GM21717 (cell line): ENCODE results near the gene KMT5B.

ENCODE experiments used
- ATAC-seq: cut with Tn5 transposase; IDR thresholded peaks from one replicate; pipeline ENCODE4 v1.9.1; 2021; ENCODE audit warnings: mild to moderate bottlenecking, moderate library complexity; ENCODE audit not compliant: unreplicated experiment

The KMT5B gene

DNA sequence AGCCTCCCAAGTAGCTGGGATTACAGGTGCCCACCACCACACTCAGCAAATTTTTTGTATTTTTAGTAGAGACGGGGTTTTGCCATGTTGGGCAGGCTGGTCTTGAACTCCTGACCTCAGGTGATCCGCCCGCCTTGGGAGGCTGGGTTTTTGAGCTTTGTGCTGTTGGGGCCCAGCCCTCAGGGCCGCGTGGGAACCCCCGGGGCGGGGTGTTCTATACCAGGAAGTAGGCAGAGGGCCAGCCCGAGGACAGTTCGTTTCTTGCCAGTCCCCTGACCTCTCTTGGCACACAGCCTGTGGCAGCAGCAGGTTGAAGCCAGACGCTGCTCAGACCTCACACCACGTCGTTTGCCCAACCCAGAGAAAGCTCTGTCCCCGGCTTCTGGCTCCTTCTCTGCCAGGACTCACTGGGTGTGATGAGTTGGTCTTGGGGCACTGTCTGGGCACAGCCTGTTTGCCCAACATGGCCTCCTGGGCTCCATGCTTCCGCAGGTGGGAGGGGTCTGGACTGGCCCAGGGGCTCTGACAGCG is 67.0 kb downstream of the KMT5B start:
- ATAC-seq, result no peak

DNA sequence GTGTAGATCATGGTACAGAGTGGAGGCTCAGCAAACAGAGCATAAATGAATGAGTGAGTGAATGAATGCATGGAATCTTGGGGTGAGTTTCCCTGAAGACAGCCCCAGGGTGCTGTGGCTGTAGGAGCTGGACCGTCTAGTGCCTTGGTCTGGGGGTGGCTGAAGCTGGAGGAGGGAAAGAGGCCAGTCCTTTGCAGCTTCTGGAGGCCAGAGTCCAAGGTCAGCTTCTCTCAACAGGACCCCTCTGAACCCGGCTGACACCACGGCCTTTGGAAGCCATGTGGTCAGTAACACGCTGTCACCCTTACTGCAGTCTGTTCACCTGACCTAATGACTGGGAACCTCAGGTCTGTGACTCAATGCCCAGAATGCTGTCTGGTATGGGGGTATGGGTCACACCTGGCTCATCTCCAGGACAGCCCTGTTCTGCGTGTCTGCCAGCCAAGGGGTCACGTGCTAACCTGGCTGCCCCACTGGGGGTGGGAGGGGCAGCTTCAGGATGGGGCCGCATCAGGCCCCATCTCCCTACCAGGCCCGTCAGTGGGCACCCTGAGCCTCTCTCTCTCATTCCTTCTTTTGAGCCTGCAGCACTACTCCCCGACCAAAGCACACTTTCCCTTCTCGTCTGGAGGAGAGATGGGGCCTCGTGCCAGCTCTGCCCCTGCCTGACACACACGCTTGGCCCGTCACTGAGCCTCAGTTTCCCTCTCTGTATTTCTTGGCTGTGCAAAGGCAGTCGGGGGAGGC is 67.8 kb downstream of the KMT5B start:
- ATAC-seq, result no peak

DNA sequence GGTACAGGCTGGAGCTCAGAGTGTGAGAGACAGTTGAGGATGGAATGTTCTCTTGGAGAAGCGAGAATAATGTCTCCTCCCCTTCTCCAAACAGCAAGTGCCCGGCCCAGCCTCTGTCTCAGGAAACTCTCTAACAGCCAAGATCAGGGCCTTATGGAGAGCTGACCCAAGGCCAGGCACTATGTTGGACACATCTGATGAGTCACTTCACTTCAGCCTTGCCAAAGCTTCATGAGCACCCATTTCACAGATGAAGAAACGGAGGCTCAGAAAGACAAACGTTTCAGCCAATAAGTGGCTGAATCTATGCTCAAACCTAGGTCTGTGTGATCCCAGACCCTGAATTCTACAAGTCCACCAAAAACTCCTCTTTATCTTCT is 69.8 kb downstream of the KMT5B start:
- ATAC-seq, result no peak

DNA sequence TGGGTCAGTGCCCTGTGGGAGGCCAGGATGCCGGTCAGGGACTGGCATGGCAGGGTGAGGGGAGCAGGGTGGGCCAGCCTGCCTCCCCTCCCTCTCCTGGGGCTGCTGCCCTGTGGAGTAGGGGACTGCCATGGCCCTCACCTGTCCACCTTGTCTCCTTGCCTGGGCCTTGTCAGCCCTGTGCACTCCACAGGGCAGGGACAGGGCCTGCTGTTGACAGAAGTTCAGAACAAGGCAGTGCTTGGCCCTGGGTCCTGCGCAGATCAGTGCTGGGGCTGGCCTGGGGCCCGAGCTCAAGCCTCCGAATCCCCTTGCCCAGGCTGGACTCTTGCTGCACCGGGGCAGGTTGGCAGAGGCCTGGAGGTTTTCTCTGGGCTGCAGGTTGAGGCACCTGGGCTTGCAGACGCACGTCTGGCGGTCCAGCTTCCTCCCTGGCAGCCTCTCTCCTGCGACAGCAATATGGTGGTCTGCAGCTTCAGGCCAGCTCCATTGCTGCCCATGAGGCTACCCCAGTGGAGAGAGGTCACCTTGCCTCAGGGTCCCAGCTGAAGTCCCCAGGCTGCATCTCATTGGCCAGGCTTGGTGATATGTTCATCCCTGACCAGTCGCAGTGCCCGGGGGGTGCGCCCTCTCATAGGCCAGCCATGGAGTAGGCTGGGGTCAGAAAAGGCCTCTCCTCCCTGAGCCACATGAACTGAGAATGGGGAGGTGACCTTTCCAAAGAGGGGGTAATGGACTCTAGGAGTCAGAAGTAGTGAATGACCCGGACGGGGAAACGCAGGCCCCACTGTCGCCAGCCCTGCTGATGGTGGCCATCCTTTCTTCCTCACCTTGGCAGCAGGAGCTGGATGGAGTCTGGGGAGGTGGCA is 70.4 kb downstream of the KMT5B start:
- ATAC-seq, result no peak

DNA sequence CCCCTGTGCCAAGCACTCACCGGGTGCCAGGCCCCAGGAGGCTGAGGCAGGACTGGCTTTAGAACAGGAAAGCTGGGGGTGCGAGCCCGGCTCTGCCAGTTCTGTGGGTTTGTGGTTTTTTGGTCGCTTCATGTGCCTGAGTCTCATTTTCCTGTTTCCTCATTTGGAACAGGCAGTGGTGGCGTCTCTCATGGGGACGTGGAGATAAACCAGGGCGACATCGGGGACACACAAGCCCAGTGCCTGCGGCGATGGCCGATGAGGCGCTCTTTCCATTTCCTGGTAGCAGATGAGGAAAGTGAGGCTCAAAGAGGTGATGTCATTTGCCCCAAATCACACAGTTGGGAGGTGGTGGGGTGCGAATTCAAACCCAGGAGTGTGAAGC is 71.1 kb downstream of the KMT5B start:
- no peak for ATAC-seq

DNA sequence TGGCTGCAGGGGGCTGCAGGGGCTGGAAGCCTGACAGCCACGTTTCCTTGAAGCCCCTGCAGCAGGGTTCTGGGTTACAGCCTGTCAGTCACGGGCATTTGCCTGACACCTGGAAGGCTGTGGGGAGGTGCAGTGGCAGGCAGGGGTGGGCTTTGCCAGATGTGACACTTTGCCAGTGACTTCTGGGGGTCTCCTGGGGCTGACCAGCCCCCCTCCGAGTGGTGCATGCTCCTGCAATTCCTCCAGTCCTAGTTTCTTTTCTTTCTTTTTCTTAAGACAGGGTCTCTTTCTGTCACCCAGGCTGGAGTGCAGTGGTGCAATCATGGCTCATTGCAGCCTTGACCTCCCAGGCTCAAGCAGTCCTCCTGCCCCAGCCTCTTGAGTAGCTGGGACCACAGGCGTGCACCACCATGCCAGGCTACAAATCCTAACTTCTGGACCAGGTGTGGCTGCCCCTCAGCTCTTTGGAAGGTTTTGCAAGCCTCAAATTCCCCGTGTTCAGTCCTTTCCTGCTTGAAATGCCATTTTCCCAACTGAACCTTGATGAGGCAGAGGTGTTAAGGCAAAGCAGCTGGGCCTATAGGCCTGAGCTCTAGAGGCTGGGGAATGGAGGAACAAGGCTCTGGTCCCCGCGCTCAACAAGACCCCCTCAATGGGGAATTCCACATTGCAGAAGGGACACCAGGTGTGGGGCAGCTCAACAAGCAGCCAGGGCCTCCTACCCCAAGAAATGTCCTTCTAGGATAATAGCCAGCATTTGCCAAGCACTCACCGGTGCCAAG is 71.7 kb downstream of the KMT5B start:
- no peak for ATAC-seq

DNA sequence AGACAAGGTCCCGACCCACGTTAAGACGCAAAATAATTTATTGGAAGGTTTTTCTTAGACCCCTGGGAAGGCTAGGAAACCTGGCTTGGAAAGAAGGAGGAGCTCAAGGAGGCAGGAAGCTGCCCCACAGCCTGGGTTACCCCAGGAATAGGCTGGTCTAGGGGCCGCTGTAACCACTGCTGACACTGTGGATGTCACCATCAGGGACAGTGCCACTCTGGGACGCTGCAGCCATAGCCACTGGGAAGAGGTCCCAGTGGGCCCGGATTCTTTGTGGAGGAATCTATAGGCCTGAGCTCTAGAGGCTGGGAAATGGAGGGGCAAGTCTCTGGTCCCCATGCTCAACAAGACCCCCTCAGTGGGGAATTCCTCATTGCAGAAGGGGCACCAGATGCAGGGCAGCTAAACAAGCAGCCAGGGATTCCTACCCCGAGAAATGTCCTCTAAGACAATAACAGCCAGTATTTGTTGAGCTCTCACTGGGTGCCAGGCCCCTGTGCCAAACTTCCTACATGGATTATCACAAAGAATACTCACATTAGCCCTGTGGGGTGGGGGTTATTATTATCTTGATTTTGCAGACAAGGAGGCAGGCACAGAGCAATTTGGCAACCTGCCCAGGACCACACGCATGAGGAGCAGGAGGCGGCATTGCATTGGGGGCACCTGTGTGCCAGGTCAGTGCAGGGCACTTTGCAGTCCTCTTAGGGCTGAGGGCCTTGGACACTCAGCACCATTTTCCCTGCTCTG is 72.4 kb downstream of the KMT5B start:
- no peak for ATAC-seq

DNA sequence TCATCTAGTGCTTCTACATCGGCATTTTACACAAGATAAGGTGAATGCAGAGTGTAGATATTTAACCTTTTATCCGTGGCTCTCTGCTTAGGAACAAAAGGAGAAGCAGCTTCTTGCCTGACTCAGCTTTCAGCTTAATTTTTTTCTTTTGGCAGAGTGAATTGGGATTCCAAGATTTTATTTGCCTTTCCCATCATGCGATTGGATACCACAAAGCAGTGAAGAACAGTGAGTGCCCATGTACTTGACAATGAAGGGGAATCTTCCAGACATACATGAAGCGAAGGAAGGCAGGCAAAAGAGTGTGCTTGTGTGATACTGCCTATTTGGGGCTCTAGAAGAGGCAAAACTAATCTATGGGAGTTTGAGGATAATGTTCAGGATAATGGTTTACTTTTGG is 74.9 kb downstream of the KMT5B start:
- ATAC-seq, result no peak

DNA sequence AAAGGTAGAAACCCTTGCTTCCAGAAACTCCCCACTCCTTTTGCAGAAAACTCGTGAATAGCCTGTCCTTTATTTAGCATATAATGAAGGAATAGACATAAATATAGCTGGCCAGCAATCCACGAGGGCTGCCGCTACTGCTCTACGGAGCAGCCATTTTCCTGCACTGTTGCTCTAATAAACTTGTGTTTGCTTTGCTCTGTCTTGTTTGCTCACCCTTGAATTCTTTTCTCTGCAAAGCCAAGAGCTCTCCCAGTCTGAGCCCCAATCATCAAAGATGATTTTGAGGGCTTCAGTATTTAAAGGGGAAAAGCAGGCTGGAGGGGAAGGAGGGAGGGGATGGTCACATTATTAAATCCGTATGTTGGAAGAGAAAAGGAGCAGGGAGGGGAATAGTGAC is 75.3 kb downstream of the KMT5B start:
- ATAC-seq, result no peak

DNA sequence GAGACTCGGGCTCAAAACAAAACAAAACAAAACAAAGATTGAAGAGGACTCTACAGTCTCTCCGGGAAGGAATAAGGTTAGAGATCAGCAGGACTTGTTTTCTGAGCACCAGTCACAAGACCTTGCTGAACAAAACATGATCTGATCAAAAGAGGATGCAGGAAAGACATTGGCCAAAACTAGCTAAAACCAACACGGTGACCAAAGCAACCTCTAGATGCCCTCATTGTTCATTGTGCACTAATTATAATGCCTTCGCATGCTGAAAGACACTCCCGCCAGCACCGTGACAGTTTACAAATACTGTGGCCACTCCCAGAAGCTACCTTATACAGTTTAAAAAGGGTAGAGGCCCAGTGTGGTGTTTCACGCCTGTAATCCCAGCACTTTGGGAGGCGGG is 76.2 kb downstream of the KMT5B start:
- no peak for ATAC-seq

DNA sequence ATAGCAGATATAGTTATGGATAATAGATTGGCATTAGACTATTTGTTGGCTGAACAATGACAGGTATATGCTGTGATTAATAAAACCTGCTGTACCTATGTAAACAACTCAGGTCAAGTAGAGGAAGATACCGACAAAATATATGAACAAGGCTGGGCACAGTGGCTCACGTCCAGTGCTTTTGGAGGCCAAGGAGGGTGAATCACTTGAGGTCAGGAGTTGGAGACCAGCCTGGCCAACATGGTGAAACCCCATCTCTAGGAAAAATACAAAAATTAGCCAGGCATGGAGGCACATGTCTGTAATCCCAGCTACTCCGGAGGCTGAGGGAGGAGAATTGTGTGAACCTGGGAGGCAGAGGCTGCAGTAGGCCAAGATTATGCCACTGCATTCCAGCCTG is 77.9 kb downstream of the KMT5B start:
- no peak for ATAC-seq

DNA sequence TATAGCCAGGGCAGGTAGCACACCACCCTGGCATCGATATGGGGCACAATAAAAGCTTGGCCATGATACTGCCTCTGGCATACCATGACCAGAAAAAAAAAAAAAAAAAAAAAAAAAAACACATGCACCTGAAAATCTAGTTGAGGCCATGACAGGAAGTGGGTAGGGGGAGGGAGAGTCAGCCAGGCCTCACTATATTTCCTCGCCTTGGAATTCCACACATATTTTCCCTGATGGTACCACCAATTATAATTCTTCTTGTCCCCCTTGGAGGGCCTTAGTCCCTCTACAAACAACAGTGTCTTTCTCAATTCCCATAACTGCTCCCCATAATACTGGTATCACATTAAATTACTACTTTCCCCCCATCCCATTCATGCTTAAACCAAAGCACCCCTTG is 79.3 kb downstream of the KMT5B start:
- no peak for ATAC-seq

DNA sequence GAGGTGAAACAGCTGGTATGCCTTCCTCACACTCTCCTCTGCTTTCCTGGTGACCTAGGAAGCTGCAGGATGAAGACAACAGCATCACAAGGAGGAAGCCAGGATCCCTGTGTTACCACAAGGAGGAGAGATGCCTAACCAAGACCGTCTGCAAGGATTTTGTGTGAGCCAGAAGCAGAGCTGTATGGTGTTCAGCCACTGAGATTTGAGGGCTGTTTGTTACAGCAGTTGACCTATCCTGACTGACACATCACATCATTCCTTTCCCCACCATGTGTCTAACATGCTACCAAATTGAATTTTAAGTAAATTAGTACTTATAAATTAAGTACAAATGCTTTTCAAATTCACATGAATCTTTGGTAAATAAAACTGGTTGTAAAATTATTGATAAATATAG is 83.0 kb downstream of the KMT5B start:
- ATAC-seq, result no peak

DNA sequence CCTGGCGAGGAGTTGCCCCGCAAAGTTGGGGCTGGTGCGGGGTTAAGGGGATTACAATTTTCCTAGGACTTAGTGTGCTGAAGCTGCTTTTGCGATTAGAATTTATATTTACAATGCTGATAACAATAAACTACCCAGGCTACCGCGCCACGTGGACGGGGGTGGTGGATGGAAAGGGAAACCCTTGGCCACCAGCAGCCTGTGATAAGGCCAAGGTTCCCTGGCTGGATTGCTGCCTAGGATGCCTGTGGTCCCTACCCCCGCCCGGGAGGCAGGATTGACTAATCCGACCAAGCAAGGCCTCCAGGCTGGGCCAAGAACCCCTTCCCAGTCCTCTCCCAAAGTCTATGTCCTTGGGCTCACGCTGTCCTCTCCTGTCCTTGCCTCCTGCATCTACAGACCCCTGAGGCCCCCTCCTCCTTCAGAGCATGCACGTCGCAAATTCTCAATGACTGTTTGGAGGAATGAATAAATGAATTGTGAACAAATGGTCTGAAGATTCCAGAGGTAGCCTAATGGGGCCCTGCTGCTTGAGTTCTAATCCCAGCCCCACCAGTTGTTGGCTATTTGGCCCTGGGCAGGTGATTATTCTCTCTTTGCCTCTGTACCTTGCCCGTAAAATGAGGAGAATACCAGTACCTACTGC is 84.3 kb downstream of the KMT5B start:
- no peak for ATAC-seq

DNA sequence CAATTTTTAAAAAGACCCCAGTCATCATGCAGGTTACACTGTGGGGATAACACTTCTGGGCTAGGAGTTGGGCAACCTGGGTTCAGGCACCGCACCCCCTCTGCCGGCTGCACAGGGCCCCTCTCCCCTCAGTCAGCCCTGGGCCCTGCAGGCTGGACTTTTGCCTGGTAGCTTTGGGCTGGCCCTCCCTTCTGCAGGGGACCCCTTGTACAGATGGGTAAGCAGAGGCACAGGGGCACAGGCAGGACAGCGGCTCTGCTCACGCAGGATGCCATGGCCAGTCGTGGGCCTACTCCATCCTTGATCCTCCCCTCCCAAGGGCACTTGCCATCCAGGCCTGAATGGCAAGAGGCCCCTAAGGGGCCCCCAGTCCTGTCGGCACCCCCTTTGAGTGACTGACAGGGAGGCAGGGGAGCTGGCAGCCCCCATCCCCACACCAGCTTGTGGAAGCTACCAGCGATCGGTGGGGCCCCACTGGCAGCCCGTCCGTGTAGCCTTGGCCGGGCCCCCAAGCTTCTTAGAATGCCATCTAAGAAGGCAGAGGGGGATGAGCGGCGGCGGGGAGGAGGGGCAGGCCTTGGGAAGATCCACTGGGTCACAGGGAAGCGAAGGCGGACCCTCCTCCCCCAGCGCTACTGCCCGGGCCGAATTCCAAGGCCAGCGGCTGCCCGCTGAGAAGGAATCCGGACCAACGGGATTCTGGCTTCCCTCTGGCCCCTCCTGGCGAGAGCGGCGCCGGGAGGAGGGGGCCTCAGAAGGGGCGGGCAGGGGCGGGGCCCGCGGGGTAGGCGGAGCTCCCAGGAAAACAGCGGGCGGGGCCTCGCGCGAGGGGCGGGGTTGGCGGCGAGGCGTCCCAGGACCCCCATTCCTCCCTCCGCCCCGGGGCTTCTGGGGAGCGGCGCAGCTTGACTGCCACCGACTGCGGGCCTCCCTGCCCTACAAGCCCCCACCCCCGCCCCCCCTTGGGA is 85.1 kb downstream of the KMT5B start:
- ATAC-seq, result no peak

DNA sequence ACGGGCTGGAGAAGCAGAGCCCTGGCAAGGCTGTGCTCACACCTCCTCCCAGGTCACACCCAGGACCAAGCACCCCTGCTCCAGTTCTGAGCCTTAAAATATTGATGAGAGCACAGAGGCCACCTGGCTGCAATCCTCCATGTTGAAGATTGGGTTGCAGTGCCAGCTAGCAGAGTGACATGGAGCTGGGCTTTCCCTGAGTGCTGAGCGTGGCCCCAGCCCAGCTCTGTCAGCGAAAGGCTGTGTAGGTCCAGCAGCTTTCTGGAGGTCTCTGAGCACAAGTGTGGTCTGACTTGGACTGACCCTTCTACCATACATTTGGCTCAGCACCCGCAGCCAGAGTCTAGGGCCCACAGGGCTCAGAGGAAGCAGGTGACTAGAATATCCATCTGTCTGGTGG is 87.9 kb downstream of the KMT5B start:
- ATAC-seq, result no peak

DNA sequence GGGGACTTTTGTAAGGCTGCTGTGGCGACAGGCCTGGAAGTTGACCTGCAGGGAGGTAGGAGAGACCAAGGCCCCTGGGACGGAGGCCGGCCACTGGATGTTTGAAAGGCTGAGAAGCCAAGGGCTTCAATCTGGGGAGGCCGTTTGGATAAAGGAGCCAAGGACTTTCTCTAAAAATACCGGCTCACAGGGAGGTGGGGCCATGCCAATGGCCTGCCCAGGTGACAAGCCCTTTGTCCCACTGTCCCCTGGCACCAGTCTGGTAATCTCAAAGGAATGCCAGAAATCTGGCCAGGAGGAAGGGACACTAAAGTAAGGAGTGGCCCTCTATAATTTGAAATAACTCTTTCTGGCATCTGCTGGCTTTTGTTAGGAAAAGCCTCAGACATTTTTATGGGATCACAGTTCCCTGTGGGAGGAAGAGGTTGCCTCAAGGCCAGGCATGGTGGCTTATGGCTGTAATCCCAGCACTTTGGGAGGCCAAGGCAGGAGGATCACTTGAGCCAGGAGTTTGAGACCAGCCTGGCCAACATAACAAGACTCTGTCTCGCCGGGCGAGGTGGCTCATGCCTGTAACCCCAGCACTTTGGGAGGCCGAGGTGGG is 90.1 kb downstream of the KMT5B start:
- ATAC-seq, result no peak

DNA sequence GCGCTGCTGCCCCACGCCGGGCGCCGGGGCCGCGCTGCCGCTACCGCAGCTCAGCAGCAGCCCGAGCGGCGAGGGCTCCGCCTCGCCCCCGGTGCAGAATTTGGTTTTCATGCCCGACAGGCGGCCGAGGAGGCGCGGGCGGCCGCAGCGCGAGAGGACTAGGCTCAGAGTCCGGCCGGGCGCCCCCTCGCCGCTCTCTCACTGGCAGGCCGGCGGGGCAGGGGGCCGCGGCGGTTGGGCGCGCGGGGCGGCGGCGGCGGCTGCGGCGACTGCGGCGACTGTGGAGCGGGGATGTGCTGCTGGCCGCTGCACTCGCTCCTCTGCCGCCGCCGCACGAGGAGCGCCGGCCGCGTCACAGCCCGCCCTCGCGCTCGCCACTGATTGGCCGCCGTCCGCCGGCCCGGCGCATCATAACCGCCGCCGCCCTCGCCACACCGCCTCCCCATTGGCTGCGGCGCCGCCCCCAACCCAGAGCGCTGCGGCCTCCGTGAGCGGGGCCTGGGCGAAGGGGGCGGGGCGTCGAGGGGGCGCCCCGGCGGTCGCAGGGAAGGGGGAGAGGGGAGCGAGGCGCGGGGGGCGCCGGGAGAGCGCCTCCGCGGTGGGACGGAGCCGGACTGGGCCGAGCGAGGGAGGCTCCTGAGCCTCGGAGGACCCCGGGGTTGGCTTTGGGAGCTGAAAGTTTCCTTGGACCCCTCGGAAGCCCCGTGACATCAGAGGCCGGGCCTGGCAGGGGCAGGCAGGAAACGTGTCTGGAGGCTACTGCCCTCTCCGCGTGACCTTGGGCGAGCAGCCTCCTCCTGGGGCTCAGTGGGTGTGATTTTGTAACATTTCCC is 91.8 kb downstream of the KMT5B start, which contains the start of gene CHKA:
CHKA (minus strand) TSS at position 322 of the 833 bp plus-strand sequence; CDS start at position 111, 211 bp downstream.
- peak; percentile 72 for ATAC-seq
